Measurements from ENCODE around the gene RADX.

DNA sequence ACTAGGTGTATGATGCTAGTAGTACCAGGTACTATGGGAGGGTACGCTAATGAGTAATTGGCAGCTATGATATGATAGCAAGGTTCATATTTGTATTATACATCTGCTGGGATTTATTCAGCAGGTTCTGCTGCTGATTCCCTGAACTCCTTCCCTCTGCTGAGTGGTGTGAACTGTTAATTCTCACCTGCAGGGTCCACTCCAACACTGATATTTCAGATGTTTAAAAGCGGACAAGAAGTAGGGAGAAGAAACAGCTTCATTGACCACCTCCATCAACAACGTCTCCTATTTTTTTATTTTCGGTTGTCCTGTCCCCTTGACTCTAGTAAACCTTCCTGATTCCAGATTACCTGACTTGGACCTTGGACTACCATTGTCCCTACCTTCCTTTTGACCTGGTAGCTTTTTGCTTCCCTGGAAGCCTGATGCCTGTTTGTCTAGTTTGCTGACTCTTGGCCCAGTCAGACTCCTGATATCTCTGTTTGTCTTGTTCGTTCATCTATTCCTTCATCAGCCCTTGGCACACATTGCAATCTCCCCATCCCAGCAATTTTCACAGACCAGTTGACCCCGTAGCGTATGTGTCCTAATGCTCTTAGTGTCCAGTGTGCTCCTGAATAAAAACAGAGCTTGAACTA is 80.8 kb downstream of the RADX start:
- TF ChIP-seq CTCF (IDR thresholded peaks at IDR 0.05; ENCODE audit: low read depth, low read length) (no peak), EZH2phosphoT487 (IDR thresholded peaks at IDR 0.05; ENCODE audit: low read depth) (no peak)
